Measurements from ENCODE around the gene ZZZ3.
"Not testable (repeated sequence)": the region's sequence is repeated elsewhere in the genome, so short reads cannot be mapped to it uniquely, and the experiment has no call there.

ZZZ3 gene

DNA sequence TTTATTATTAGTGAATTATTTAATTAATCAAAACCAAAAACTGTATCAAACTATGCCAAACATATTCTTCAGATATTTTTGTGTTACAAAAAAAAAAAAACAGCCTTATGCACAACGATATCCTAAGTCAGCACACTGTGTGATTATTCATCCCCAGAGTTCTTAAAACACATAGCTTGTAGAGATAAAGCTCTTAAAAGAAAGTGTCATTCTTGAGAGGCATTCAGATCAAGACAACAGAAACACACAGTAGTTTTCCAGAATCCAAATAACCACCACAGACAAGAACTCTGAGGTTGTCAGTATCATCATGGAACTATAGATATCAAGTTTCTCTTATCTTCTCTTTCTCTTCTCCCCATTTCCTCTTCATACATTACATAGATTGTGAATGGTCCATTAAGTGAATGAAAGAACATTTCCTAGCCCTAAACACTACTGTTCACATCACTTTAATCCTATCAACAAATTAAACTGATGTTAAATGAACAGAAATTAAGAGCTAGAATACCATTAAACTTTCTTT lies 13.5 kb downstream of the ZZZ3 start:
- no peak for DNase-seq

DNA sequence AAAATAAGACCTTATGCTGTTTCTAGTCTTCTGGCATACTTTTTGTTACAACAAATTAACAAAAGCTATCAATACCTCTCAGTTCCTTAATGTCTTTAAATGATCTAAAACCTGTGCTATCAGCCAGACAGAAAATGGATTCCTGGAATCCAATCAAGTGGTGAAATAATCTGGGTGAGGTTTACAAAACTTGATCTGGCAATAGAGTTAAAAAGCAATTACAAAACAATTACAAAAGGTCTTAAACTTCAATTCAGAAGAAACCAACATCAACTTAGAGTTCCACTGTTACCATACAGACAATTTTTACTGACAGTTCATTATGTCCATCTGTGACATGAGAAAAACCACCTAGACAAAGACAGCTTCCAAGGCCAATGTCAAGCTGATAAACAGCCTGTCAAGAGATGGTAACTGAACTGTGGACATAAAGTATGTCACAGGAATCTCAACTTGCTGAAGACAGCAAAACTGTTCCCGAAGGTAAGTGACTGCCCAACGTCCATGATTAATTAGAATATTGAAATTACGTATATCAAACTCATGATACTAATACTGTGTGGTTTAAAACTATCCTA lies 17.4 kb downstream of the ZZZ3 start:
- DNase-seq: no peak

DNA sequence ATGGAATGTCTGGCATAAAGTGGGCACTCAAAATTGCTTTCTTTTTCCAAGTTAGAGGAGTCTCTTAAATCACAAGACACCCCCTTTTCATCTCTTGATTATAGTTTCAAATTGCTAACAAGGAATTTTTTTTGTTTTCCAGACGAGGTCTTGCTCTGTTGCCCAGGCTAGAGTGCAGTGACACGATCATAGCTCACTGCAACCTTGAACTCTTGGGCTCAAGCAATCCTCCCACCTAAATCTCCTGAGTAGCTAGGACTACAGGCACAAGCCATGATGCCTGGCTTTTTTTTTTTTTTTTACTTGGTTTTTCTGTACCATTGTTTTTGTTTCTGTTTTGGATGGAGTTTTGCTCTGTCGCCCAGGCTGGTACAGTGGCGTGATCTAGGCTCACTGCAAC lies 20.8 kb downstream of the ZZZ3 start:
- no peak for DNase-seq

DNA sequence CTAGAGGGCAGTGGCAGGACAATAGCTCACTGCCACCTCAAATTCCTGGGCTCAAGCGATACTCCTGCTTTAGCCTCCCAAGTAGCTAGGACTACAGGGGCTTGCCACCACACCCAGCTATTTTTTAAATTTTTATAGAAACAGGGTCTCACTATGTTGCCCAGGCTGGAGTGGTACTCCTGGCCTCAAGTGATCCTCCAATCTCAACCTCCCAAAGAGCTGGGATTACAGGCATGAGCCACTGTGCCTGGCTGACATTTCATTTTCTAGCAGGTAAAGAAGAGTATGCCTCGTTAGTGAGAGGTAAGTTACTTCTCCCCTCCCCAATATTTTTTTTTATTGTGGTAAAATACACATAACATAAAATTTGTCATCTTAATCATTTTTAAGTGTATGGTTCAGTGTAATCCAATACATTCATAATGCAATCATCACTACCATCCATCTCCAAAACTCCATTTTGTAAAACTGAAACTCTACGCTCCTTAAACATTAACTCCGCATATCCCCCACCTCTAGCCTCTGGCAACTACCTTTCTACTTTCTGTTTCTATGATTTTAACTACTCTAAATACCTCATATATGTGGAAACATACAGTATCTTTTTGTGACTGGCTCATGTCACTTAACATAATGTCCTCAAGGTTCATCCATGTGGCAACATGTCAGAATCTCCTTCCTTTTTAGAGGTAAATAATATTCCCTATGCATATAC lies 22.4 kb downstream of the ZZZ3 start:
- DNase-seq: no peak

DNA sequence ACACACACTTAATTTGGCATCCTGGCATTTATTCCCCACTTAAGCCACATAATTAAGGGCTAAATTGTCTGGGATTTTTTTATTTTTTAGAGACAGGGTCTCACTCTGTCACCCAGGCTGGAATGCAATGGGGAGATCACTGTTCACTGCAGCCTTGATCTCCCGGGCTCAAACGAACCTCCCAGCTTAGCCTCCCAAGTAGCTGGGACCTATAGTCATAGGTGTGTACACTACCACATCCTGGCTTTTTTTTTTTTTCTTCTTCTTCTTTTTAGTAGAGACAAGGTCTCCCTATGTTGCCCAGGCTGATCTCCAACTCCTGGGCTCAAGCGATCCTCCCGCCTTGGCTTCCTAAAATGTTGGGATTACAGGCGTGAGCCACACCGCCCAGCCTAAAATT lies 24.2 kb downstream of the ZZZ3 start:
- DNase-seq: no peak

DNA sequence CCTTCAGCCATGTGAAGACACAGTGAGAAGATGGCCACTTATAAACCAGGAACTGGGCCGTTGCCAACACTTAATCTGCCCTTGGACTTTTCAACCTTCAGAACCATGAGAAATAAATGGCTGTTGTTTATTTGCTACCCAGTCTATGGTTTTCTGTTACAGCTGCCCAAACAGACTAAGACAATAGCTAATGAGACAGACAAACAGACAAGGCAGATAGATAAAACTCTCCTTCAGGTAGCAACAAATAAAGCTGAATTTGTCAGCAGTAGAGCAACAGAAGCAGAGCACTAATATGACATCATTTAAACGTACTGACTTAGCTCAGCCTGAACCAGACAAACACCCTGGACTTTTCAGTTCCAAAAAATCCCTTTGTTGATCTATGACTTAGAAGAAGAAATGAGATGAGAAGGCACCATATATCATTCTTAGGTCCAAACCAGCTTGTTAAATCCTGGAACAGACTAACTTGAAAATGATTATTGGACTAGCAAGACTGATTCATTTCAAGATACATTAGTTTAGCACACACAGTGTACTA lies 27.0 kb downstream of the ZZZ3 start:
- DNase-seq: no peak

DNA sequence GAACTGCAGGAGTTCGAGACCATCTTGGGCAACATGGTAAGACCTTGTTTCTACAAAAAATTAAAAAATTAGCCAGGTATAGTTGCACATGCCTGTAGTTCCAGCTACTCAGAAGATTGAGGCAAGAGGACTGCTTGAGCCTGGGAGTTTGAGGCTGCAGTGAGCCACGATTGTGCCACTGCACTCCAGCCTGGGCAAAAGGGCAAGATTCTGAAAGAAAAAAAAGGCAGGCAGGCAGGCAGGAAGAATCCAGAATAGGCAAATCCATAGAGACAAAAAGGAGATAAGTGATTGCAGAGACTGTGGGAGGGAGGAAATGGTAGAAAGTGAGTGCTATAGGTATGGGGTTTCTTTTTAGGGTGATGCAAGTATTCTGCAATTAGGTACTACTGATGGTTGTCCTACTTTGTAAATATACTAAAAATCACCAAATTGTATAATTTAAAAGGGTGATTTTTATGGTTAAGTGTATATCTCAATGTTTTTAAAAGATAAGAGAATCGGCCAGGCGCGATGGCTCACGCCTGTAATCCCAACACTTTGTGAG lies 29.4 kb downstream of the ZZZ3 start:
- no peak for DNase-seq

DNA sequence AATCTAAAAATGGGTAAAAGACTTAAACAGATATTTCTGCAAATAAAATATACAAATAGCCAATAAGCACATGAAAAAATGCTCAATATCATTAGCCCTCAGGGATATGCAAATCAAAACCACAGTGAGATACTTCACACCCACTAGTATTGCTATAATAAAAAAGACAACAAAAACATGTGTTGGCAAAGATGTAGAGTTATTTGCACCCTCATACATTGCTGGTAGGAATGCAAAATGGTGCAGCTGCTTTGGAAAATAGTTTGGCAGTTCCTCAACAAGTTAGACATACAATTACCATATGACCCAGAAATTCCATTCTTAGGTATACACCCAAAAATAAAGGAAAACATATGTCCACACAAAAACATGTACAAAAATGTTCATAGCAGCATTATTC lies 30.2 kb downstream of the ZZZ3 start:
- no peak for DNase-seq

DNA sequence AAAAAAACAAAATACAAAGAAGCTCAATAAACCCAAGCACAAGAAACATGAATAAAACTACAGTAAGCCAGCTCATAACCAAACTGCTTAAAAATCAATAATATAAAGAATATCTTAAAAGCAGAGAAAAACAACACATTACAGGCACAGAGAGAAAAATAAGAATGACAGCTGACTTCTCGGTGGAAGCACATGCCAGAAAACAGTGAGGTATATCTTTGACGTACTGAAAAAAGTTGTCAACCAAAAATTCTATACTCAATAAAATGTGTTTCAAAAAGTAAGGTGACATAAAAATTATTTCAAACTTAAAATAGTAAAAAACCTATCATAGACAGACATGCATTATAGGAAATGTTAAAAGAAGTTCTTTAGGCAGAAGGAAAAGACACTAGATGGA lies 33.3 kb downstream of the ZZZ3 start:
- DNase-seq: no peak

DNA sequence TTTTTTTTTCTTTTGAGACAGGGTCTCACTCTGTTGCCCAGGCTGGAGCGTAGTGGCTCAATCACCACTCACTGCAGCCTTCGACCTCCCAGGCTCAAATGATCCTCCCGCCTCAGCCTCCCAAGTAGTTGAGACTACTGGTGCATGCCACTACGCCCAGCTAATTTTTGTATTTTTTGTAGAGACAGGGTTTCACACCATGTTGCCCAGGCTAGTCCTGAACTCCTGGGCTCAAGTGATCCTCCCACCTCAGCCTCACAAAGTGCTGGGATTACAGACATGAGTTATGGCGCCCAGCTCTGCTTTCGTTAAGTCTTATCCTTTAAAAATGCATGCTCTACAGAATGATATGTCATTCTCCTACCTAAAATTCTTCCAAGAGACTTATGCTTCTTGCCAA lies 36.2 kb downstream of the ZZZ3 start:
- not testable (repeated sequence) for DNase-seq

DNA sequence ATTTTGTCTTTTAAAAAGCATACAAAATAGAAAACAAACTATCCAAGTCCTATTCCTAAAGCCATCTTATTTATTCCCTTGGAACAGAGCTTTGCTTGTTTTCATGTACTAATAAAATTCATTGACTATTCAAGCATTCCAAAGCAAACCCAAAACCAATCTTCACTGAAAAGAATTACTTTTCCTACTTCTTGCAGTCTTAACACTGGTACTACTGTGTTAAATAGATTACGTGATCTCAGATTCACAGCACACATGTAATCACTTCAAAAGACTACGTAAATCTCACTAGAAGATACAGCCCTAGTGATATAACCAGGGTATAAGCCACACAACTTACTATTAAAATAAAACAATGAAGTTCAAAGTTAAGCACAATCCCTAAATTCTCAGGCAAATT lies 39.0 kb downstream of the ZZZ3 start:
- DNase-seq: no peak

DNA sequence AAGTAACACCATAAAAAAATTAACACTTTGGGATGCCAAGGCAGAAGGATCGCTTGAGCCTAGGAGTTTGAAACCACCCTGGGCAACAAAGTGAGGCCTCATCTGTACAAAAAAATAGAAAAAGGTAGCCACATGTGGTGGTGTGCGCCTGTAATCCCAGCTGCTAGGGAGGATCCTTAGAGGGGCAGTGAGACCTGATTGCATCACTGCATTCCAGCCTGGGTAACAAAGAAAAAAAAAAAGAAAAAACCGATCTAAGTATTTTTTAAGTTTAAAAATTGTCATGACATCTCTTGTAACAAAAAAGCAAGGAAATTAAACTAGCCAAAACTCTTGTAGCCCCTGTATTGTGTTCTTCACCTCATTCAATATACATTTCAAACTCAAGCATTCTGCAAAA lies 39.5 kb downstream of the ZZZ3 start:
- DNase-seq: no peak

DNA sequence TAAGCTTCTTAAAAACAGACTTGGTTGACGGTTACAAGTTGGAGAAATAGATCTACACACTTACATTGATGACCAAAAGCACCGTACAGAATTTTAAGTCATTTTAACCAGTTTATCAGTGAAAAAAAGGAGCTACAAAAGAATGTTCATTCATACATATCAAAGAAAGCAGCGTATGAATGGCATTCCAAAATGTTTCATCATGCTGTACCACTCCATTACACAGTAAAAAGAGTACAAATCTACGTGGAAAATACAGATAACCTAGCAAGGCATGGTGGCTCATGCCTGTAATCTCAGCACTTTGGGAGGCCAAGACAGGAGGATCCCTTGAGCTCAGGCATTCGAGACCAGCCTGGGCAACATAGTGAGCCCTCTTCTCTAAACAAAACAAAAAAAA lies 40.3 kb downstream of the ZZZ3 start:
- DNase-seq: no peak

DNA sequence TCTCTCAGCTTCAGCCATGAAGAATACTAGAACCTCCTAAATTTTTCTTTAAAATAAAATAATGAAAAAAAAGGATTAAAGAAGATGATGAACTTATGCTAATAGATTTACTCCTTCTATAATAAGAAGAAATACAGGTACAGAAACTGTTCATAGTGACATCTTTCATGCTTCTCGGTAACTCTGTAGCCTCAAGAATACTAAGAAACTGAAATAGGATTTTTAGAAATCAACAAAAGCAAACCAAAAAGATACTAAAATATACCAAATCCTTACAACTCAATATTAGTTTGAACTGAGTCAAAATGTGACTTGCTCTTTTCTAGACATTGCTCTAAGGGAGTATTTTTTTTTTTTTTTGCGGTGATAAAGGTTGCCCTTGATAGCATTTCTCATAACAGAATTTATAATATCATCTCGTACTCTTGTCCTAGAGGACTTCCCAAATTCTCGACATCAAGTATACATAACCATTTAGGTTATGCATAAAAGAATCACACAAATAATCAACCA lies 42.8 kb downstream of the ZZZ3 start:
- DNase-seq: no peak

DNA sequence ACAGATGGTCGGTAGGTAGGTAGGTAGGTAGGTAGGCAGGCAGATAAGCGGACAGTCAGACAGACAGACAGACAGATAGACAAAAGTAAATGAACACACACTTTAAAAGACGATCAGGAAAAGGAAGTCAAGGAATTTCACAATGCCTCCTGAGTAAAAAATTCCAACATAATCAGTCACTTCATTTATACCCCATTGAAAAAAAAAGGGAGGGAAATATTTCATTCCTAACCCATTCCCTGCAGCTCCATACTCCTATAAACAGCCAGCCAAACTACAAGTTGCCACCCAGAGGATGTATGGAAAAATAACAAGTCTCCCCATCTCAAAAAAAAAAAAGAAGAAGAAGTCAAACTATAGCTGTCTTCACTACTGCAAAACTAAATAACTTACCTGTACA lies 43.4 kb downstream of the ZZZ3 start:
- DNase-seq: no peak

DNA sequence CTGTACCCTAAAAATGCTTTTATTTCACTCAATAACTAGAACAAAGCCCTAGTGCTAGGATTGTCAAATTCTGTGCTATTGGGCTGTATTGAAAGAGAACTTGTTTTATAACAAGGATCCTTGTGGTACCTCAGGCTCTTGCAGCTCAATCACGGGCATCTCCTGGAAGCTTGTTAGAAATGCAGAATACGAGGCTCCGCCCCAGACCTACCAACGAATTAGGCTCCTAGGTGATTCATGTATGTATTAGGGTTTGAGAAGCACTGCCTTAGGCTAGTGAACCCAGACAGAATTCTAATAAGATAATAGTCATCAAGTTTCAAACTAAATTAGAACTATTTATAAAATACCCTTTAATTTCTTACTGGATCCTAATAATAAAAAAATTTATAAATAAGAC lies 45.6 kb downstream of the ZZZ3 start:
- no peak for DNase-seq

Measured in stimulated activated CD4-positive, alpha-beta T cell treated with anti-CD3 and anti-CD28 coated beads, Interleukin-1b, Interleukin-23, amount 100 ng/mL, for 48 hours (primary cell).